Tibial nerve (tissue), 3 donors: ENCODE measurements around the gene PFKFB3.

ENCODE experiments used
- CTCF ChIP-seq, 5 experiments: fragments of 200-600 bp in 3 of 5; fragments of 450-650 bp in 2 of 5; sonication (generic) in 3 of 5; IDR thresholded peaks; one replicate each; pipeline ENCODE4 v1.5.1; 2016 to 2019; ENCODE audit warnings: antibody characterized with exemption in 5 of 5, mild to moderate bottlenecking in 3 of 5, moderate library complexity in 2 of 5
- POLR2A ChIP-seq, 2 donors: fragments of 450-650 bp; IDR thresholded peaks; one replicate each; pipeline ENCODE4 v1.6.1; 2017; ENCODE audit warnings: antibody characterized with exemption in 2 of 2, mild to moderate bottlenecking in 2 of 2, moderate library complexity in 2 of 2

GRCh38 chr10:6282454-6282958 lies 79.8 kb downstream of the PFKFB3 start:
- TF ChIP-seq CTCF (IDR thresholded peaks at IDR 0.05) (no peak), POLR2A (IDR thresholded peaks at IDR 0.05) (no peak)
